ENCODE data around the gene FLYWCH2.

GRCh38 chr16:2854700-2855309 lies 28.2 kb upstream of the FLYWCH2 start:
- TF ChIP-seq REST (IDR thresholded peaks at IDR 0.05; ENCODE audit: low read depth) (no peak), CTCF (IDR thresholded peaks at IDR 0.05 in 2 of 3, conservative IDR thresholded peaks at IDR 0.05 in 1 of 3; ENCODE audit: borderline replicate concordance in 1 of 3, insufficient read depth in 1 of 3, low read depth in 2 of 3, low read length in 2 of 3) (peak; percentile 52 to 95 (median 80); a peak in 5 of 6 replicates)
